ENCODE measurements around the gene TRAF2.

Gene TRAF2

GRCh38 chr9:136853596-136854112 is 32.7 kb upstream of the TRAF2 start:
- TF ChIP-seq USF1 (IDR thresholded peaks at IDR 0.05) (no peak), EGR1 (IDR thresholded peaks at IDR 0.05) (no peak), REST (IDR thresholded peaks at IDR 0.05; ENCODE audit: low read depth) (no peak), CEBPB (IDR thresholded peaks at IDR 0.05) (no peak), FOXM1 (IDR thresholded peaks at IDR 0.05; ENCODE audit: borderline replicate concordance, low read depth) (no peak), TEAD4 (IDR thresholded peaks at IDR 0.05) (no peak), RAD21 (IDR thresholded peaks at IDR 0.05; ENCODE audit: low read depth) (no peak), TCF12 (IDR thresholded peaks at IDR 0.05; ENCODE audit: low read depth) (no peak)

GRCh38 chr9:136854113-136854841 is 32.0 kb upstream of the TRAF2 start:
- TF ChIP-seq EP300 (IDR thresholded peaks at IDR 0.05; ENCODE audit: borderline replicate concordance), result no peak

DNA sequence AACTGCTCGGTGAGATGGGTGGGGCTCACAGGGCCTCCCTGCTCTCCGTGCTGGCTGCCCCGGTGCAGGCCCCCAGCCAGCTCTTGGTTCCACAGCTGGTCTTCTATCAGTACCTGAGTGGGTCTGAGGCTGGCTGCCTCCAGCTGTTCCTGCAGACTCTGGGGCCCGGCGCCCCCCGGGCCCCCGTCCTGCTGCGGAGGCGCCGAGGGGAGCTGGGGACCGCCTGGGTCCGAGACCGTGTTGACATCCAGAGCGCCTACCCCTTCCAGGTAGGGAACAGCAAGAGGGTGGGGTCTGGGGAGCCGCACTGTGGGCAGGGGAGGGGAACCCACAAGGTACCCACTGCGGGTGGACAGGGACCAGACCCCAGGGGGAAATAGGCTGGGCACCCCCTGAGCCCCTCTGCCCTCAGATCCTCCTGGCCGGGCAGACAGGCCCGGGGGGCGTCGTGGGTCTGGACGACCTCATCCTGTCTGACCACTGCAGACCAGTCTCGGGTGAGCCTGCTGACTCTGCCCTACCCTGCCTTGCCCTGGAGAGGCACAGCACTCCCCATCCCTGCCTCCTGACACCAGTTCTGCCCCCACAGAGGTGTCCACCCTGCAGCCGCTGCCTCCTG is 31.4 kb upstream of the TRAF2 start:
- TF ChIP-seq EGR1 (IDR thresholded peaks at IDR 0.05), result no peak
- TF ChIP-seq REST (IDR thresholded peaks at IDR 0.05; ENCODE audit: low read depth), result no peak
- TF ChIP-seq TCF12 (IDR thresholded peaks at IDR 0.05; ENCODE audit: low read depth), result no peak
- no peak for TF ChIP-seq USF1 (IDR thresholded peaks at IDR 0.05)
- no peak for TF ChIP-seq YY1 (IDR thresholded peaks at IDR 0.05; ENCODE audit: low read depth)
- no peak for TF ChIP-seq NFIC (IDR thresholded peaks at IDR 0.05)
- TF ChIP-seq TAF1 (IDR thresholded peaks at IDR 0.05; ENCODE audit: low read depth), result no peak
- TF ChIP-seq ZBTB7A (IDR thresholded peaks at IDR 0.05; ENCODE audit: low read depth), result no peak
- no peak for TF ChIP-seq EP300 (IDR thresholded peaks at IDR 0.05; ENCODE audit: borderline replicate concordance)
- no peak for TF ChIP-seq RAD21 (IDR thresholded peaks at IDR 0.05; ENCODE audit: low read depth)
- TF ChIP-seq, protein P1, sequence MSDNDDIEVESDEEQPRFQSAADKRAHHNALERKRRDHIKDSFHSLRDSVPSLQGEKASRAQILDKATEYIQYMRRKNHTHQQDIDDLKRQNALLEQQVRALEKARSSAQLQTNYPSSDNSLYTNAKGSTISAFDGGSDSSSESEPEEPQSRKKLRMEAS (IDR thresholded peaks at IDR 0.05), result no peak
- TF ChIP-seq FOXM1 (IDR thresholded peaks at IDR 0.05; ENCODE audit: borderline replicate concordance, low read depth), result no peak
- TF ChIP-seq CREB1 (IDR thresholded peaks at IDR 0.05; ENCODE audit: low read depth), result no peak
- TF ChIP-seq CEBPB (IDR thresholded peaks at IDR 0.05), result no peak
- no peak for TF ChIP-seq TEAD4 (IDR thresholded peaks at IDR 0.05)

- TF ChIP-seq TEAD4 (IDR thresholded peaks at IDR 0.05) (no peak), REST (IDR thresholded peaks at IDR 0.05; ENCODE audit: low read depth) (no peak), USF1 (IDR thresholded peaks at IDR 0.05) (no peak), FOXM1 (IDR thresholded peaks at IDR 0.05; ENCODE audit: borderline replicate concordance, low read depth) (no peak), CREB1 (IDR thresholded peaks at IDR 0.05; ENCODE audit: low read depth) (no peak), RAD21 (IDR thresholded peaks at IDR 0.05; ENCODE audit: low read depth) (no peak), ZBTB7A (IDR thresholded peaks at IDR 0.05; ENCODE audit: low read depth) (no peak), CEBPB (IDR thresholded peaks at IDR 0.05) (no peak), NFIC (IDR thresholded peaks at IDR 0.05) (no peak), TAF1 (IDR thresholded peaks at IDR 0.05; ENCODE audit: low read depth) (no peak), EGR1 (IDR thresholded peaks at IDR 0.05) (no peak), YY1 (IDR thresholded peaks at IDR 0.05; ENCODE audit: low read depth) (no peak), EP300 (IDR thresholded peaks at IDR 0.05; ENCODE audit: borderline replicate concordance) (no peak), TCF12 (IDR thresholded peaks at IDR 0.05; ENCODE audit: low read depth) (no peak)
- TF ChIP-seq, protein P1 (IDR thresholded peaks at IDR 0.05), result no peak
Observed at GRCh38 chr9:136855461-136856078, 30.7 kb upstream of the TRAF2 start.

All from Ishikawa (cell line).